ENCODE data around the gene THRB. TPM values are rescaled to one million over a fixed set of nuclear protein-coding genes. Genes with fewer than 3 reads are reported as not detected.
A peak's percentile ranks its signal among the peaks of the same experiment; 100 is the strongest.

Gene THRB
- total RNA-seq: not detected

DNA sequence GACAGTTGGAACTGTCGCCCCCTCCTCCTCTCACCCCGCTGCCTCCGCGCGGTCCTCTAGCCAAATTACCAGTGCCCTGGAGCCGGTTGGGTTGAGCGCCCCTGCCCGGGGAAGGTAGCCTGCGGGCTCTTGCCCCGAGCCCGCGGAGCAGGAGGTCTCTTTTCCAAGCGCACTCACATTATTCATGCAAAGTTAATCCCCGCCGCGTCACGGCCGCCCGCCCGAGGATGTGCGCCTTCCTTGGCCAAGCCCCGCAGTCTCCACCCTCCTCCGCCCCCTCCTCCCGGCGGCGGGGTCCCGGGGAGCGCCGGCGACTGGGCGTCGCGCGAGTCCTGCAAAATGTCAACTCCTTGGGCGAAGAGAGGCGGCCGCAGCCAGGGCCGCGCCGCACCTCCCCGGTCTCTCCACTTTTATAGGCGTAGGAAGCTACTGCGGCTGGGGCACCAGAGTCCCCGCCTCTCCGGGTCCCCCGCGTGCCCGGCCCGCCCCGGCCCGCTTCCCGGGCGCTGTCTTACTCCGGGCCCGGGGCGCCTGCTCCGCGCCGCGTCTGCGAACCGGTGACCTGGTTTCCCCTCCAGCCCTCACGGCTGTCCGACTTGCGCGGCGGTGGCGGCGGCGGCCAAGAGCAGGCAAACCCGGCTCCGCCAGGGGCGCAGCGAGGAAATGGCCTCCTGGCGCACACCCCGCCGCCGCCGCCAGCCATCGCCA lies at the start of gene THRB:
Gene THRB (minus strand): TSS at position 233 of the 708 bp plus-strand sequence.
- ChIA-PET POLR2A (no interaction called here), CTCF (no interaction called here)
- no peak for DNase-seq
- Mint-ChIP-seq H3K4me3 (peak within 1 kb of the TSS; percentile 27), H3K9me3 (no peaks in the 10 kb centered on the region), H3K4me1 (peaks cover 1% of the 10 kb centered on the region), H3K27ac (no peak within 1 kb of the TSS), H3K27me3 (peaks cover 52% of the 10 kb centered on the region), H3K36me3 (ENCODE audit: low read depth) (no peaks in the 10 kb centered on the region)

DNA sequence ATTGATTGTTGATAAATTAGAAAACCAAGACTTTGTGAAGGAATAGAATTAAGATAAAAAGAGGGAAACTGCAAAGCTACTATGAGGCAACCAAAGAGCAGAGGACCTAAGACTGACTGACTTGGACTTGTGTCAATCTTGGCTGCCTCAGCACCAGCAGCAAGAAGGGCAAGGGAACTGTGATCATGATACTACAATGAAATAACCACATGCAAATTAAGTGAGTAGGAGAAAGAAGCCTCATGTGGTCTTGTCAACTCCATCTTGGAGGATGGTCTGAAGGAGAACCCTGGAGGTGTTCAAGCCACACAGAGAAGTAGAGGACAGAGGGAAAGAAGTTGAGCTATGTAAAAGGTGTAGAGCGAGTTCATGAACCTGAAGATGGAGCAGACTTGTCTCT lies 47.3 kb upstream of the THRB start:
- H3K9me3 Mint-ChIP-seq: no peaks in the 10 kb centered on the region
- no peaks in the 10 kb centered on the region for H3K27me3 Mint-ChIP-seq
- H3K27ac Mint-ChIP-seq: no peak overlapping the region
- no peaks in the 10 kb centered on the region for H3K4me1 Mint-ChIP-seq
- POLR2A ChIA-PET: no interaction called here
- no peak for DNase-seq
- no peak overlapping the region for H3K4me3 Mint-ChIP-seq
- CTCF ChIA-PET: no interaction called here
- H3K36me3 Mint-ChIP-seq (ENCODE audit: low read depth): no peaks in the 10 kb centered on the region

DNA sequence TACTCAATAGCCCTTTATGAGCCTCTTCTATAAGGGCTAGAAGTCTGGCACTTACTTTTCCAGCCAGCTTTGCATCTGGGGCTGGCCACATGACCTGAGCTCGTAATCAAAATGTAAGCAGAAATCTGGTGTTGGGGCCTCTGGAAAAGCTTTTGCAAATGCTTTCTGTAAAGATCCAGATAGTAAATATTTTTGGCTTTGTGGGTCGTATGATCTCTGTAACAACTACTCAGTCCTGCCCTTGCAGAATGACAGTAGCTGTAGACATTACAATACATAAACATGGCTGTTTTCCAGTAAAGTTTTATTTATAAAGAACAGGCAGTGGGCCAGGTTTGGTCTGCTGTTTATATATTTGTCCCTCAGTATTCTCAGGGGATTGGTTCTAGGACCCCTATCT lies 46.2 kb upstream of the THRB start:
- Mint-ChIP-seq H3K36me3 (ENCODE audit: low read depth) (no peaks in the 10 kb centered on the region), H3K4me3 (no peak overlapping the region), H3K27me3 (no peaks in the 10 kb centered on the region), H3K9me3 (no peaks in the 10 kb centered on the region), H3K27ac (no peak overlapping the region), H3K4me1 (no peaks in the 10 kb centered on the region)
- POLR2A ChIA-PET: no interaction called here
- DNase-seq: no peak
- CTCF ChIA-PET: no interaction called here

DNA sequence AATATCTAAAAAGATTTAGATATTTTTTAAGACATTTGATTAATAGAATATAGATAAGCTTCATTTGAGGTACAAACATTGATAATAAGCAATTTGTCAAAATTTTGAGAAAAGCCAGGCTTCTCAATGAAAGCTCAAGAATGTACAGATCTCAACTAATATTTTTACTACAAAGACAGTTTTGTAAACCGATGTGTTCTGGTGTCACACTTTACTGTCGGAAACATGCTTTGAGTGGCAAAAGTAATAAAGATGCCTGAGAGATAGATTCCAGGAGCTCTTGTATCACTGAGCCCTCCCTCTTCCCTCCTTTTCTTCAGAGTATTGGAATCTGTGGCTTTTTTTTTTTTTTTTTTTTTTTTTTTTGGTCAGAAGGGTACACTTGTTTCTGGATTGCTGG lies 45.0 kb upstream of the THRB start:
- DNase-seq: no peak
- CTCF ChIA-PET: no interaction called here
- no peaks in the 10 kb centered on the region for H3K27me3 Mint-ChIP-seq
- H3K27ac Mint-ChIP-seq: no peak overlapping the region
- POLR2A ChIA-PET: no interaction called here
- H3K36me3 Mint-ChIP-seq (ENCODE audit: low read depth): no peaks in the 10 kb centered on the region
- no peaks in the 10 kb centered on the region for H3K9me3 Mint-ChIP-seq
- H3K4me3 Mint-ChIP-seq: no peak overlapping the region
- no peaks in the 10 kb centered on the region for H3K4me1 Mint-ChIP-seq

DNA sequence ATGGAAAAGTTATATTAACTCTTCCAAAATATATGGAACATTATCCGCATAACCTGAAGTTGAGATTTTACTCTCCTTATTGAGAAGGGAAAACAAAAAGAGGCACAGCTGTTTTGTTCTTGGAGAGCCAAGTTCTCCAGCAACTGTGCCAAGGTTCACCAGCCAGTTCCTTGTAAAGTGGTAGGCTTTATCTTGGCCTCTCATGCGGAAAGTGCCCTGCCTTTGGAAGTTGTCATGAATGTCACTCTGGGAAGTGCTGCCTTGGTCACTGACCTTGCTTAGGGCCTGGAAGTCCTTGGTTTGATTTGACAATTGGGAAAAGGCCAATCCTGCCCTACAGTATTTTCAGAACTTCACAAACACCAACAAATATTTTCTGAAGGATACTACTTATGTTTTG lies 44.2 kb upstream of the THRB start:
- Mint-ChIP-seq H3K4me3 (no peak overlapping the region), H3K9me3 (no peaks in the 10 kb centered on the region), H3K36me3 (ENCODE audit: low read depth) (no peaks in the 10 kb centered on the region)

DNA sequence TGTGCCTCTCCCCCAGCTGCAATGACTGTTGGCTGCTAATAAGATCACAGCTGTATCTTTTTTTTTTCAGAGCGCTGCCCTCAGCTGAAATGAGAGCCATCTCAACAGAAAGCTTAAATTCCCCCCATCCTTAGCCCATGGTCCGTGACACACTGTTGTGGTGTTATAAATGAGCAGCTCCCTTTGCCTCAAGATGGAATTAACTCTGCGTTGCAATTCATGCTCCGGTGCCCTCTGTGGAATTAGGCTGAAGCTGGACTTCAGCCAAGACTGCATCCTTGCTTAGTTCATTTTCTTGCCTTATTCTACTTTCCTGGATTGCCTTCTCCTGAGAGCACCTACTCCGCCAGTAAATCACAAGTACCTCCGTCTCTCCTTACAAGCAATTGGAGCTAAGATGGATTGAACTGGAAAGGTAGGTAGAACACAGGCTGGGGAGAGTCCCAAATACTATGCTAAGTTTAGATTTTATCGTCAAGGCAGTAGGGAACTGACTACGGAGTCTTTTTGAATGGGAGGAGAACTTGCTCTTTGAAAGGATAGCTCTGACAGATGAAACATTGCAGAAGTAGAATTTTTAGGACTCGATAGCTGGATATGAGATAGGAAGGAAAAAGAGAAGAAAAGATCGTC lies 39.0 kb upstream of the THRB start:
- Mint-ChIP-seq H3K36me3 (ENCODE audit: low read depth) (no peaks in the 10 kb centered on the region), H3K27me3 (no peaks in the 10 kb centered on the region), H3K9me3 (no peaks in the 10 kb centered on the region), H3K27ac (no peak overlapping the region), H3K4me1 (no peaks in the 10 kb centered on the region), H3K4me3 (no peak overlapping the region)
- DNase-seq: no peak
- CTCF ChIA-PET: interaction anchor here (0.5 kb wide), 1 partner anchor 1889 kb away, joined by 3 read pairs; no protein-coding TSS in a partner anchor
- POLR2A ChIA-PET: no interaction called here

More for the DNA sequence above, 44.2 kb upstream of the THRB start:
- no peak for DNase-seq
- ChIA-PET POLR2A (no interaction called here), CTCF (no interaction called here)
- Mint-ChIP-seq H3K27me3 (no peaks in the 10 kb centered on the region), H3K27ac (no peak overlapping the region), H3K4me1 (no peaks in the 10 kb centered on the region)

DNA sequence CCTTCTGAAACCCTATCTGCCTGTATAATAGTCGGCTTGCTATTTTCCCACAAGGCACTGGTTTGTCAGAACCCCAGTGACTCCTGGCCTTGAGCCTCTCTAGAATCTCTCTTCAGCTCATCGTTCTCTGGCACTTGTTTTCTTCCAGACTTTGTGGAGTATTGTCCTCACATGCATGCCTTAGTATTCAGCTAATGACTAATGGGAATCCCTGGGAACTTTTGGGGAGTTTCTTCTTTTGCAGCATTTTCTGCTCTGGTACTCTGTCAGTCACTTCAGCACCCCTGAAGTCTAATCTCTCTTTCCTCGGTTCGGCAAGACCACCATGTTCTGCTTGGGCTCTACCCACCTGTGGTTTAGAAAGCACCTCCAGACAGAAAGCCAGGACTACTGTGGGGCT lies 35.8 kb upstream of the THRB start:
- Mint-ChIP-seq H3K4me3 (no peak overlapping the region), H3K27ac (no peak overlapping the region), H3K4me1 (no peaks in the 10 kb centered on the region), H3K36me3 (ENCODE audit: low read depth) (no peaks in the 10 kb centered on the region), H3K9me3 (no peaks in the 10 kb centered on the region), H3K27me3 (peaks cover 5% of the 10 kb centered on the region)
- ChIA-PET POLR2A (no interaction called here), CTCF (no interaction called here)
- DNase-seq: no peak

DNA sequence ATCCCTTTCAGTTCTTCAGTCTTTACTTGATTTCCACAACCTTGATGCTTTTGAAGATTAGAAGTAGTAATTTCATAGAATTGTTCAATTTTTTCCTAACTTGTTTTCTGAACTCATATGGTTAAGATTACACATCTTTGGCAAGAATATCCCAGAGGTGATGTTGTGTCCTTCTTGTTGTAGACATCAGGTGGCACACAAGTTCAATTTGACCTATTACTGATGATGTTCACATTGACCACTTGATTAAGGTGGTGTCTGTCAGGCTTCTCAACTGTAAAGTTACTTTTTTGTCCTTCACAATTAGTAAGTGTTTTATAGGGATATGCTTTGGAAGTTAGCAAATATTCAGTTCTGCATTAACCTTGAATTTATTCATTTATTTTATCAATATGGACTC lies 34.6 kb upstream of the THRB start:
- no peaks in the 10 kb centered on the region for H3K9me3 Mint-ChIP-seq
- peaks cover 8% of the 10 kb centered on the region for H3K27me3 Mint-ChIP-seq
- no peak for DNase-seq
- no peak overlapping the region for H3K27ac Mint-ChIP-seq
- ChIA-PET CTCF (no interaction called here), POLR2A (no interaction called here)
- no peaks in the 10 kb centered on the region for H3K4me1 Mint-ChIP-seq
- no peaks in the 10 kb centered on the region for H3K36me3 Mint-ChIP-seq (ENCODE audit: low read depth)
- no peak overlapping the region for H3K4me3 Mint-ChIP-seq

DNA sequence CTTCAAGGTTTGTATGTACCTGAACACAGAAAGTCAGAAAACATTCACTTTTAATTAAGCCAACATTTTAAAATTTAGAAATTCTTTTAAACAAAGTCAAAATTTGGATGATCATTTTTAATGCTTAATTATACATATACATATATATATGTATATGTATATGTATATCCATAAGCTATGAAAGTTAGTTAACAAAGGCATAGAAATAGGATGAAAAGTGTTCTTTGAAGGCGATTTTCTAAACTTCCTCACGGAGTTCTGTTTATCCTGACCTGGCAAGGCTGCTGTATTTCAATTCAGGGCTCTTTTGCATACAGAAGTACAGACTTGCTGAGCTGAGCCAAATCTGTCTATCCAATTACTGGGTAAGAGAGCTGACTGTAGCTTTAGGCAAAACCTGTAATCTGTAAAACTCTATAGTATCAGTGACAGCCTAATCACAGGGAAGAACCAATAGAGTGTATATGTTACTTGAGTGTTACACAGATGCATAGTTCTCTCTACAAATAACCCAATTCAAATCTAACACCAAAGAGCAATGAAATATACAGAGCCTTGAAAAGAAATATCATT lies 32.1 kb upstream of the THRB start:
- Mint-ChIP-seq H3K27me3 (peaks cover 25% of the 10 kb centered on the region), H3K36me3 (ENCODE audit: low read depth) (no peaks in the 10 kb centered on the region), H3K4me1 (no peaks in the 10 kb centered on the region), H3K4me3 (no peak overlapping the region), H3K27ac (no peak overlapping the region), H3K9me3 (no peaks in the 10 kb centered on the region)
- POLR2A ChIA-PET: no interaction called here
- DNase-seq: no peak
- CTCF ChIA-PET: no interaction called here

DNA sequence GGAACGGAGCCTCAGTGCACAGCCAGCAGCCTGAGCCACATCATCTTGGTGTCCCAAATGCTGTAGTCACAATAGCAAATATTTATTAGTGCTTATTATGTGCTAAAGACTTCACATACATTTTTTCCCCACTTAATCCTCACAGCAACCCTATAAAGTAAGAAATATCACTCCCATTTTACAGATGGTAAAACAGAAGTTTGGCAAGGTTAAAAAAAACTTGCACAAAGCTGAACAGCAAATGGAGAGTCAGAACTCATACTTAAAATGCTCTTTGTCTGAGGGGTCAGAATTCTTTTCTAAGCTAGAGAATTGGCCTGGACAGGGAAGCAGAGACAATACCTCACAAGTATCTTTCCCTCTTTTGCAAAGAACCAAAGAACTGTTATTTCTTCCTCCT lies 30.9 kb upstream of the THRB start:
- Mint-ChIP-seq H3K4me1 (no peaks in the 10 kb centered on the region), H3K27me3 (peaks cover 32% of the 10 kb centered on the region), H3K36me3 (ENCODE audit: low read depth) (no peaks in the 10 kb centered on the region), H3K9me3 (no peaks in the 10 kb centered on the region), H3K4me3 (no peak overlapping the region), H3K27ac (no peak overlapping the region)
- CTCF ChIA-PET: no interaction called here
- POLR2A ChIA-PET: no interaction called here
- DNase-seq: no peak

DNA sequence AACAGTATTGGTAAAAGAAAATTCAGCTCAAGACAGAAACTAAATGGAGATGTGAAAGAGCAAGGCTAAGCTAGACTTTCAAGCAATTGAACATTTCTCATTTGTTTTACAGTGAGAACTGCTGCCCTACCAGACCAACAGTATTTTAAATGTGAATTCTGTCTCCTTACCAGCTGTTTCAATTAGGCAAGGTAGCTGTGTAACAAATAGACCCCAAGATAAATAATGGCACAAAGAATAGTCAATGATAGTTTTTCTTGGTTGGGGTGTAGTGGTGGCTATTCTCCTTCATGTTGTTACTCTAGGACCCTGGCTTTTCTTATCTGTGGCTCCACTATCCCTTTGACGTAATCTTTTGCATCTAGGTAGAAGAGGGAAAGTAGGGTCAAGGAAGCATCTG lies 30.4 kb upstream of the THRB start:
- H3K36me3 Mint-ChIP-seq (ENCODE audit: low read depth): no peaks in the 10 kb centered on the region

DNA sequence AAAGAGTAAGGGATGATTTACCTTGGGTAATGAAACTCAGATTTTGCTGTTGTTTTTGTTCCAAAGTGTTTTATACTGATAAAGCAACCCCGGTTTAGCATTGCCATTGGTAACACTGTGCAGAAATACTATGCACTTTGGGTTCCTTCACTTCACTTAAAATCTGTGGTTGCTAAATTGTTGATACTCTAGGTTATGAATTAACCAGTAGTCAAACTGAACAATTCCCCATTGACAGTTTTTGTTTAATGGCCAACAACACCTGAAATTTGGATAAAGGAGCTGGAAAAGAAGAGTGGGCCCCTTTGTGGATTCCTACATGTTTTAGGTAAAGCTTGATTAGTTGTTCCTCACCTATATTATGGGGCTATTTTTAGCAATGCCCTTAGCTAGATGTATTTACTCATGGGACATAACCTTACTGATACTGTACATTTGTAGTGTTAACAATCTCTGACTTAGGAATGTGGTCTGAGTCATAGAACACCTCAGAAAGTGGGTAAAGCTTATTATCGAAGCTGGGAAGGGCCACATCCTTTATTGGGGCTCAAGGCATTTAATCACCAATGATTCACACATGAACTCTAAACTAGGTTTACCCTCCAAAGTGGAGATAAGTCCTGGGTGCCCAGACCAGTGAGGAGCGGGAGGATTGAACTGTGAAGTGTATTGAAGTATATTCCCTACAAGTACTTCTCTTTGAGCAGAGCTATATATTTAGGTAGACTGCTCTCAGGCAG lies 29.5 kb upstream of the THRB start:
- Mint-ChIP-seq H3K4me3 (no peak overlapping the region), H3K27ac (no peak overlapping the region), H3K4me1 (no peaks in the 10 kb centered on the region), H3K27me3 (peaks cover 42% of the 10 kb centered on the region), H3K36me3 (ENCODE audit: low read depth) (no peaks in the 10 kb centered on the region), H3K9me3 (no peaks in the 10 kb centered on the region)
- CTCF ChIA-PET: interaction anchor here (0.6 kb wide), 1 partner anchor 968 kb away, joined by 4 read pairs; no protein-coding TSS in a partner anchor
- DNase-seq: no peak
- POLR2A ChIA-PET: no interaction called here

More for the DNA sequence above, 30.4 kb upstream of the THRB start:
- DNase-seq: no peak
- ChIA-PET CTCF (no interaction called here), POLR2A (no interaction called here)
- Mint-ChIP-seq H3K27ac (no peak overlapping the region), H3K9me3 (no peaks in the 10 kb centered on the region), H3K4me1 (no peaks in the 10 kb centered on the region), H3K4me3 (no peak overlapping the region), H3K27me3 (peaks cover 36% of the 10 kb centered on the region)

DNA sequence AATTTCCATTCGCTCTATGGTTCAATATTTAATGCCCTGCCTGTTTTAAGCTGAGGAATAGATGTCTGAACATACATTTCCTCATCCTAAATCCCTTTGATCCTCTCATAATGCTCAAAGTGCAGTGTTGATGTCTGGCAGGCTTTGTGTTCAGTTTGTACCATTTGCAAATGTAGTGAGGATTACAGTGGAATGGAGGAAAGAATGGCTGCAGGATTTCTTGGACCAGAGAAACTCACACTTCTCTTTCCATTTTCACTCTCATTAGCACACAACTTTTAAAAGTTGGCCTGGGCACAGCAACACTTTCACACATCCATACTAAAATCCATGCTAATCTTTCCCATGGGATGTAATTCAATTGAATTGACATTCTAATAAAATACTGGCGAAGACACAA lies 28.6 kb upstream of the THRB start:
- no peaks in the 10 kb centered on the region for H3K4me1 Mint-ChIP-seq
- no peak for DNase-seq
- no peaks in the 10 kb centered on the region for H3K9me3 Mint-ChIP-seq
- H3K27me3 Mint-ChIP-seq: peaks cover 48% of the 10 kb centered on the region
- H3K4me3 Mint-ChIP-seq: no peak overlapping the region
- ChIA-PET POLR2A (no interaction called here), CTCF (no interaction called here)
- H3K36me3 Mint-ChIP-seq (ENCODE audit: low read depth): no peaks in the 10 kb centered on the region
- no peak overlapping the region for H3K27ac Mint-ChIP-seq

Measured in activated CD4-positive, alpha-beta T cell treated with anti-CD3 and anti-CD28 coated beads, Interleukin-2, amount 10 ng/mL, durations not matched to agents 7 days and 5 days (primary cell).